ENCODE measurements around the gene S100A7.

Gene S100A7

DNA sequence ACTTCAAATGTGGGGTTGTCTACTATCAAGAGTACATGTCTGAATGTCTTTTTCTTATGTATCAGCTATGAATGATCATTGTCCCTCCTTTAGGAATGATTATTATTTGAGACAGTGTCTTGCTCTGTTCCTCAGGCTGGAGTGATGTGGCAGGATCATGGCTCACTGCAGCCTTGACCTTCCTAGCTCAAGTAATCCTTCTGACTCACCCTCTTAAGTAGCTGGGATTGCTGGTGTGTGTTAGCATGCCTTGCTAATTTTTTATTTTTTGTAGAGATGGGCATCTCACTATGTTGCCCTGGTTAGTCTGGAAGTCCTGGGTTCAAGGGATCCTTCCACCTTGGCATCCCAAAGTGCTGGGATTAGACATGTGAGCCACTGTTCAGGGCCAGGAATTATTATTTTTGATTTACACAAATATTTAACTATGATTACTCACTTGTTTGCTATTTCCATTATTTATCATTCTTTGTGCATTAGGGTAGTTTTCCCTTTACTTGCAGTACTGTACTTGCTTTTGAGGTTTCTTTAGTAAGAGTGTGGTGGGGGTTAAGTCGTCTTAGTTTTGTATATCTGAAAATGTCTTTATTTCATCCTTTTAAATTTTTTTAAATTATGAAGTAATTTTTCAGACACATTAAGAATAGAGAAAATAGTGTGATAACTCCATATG, 12.8 kb downstream of the S100A7 start:
- H3K36me3 Mint-ChIP-seq, result no peaks in the 10 kb centered on the region
- ATAC-seq, result no peak
- no peaks in the 10 kb centered on the region for H3K9me3 Mint-ChIP-seq
- H3K4me1 Mint-ChIP-seq, result no peaks in the 10 kb centered on the region
- H3K27me3 Mint-ChIP-seq, result peaks cover 74% of the 10 kb centered on the region
- no peak overlapping the region for H3K4me3 Mint-ChIP-seq
- H3K27ac Mint-ChIP-seq, result no peak overlapping the region

DNA sequence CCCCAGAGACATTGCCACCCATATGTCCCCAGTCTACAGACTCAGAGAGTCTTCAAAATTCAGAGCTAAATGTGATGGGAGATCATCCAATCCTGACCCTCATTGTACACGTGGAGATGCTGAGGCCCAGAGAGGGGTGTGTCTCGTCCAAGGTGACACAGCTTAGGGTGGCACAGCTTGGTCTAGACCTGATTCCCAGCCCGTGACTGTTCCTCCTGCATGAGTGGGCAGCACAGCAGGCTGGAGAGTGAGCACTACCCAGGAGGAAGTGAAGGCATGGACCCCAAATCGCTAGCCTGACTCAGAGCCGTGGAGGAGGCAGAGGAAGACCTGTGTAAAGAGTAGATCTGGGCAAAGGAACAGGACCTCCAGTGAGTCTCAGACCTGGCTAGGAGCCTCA, 16.4 kb downstream of the S100A7 start:
- no peaks in the 10 kb centered on the region for H3K36me3 Mint-ChIP-seq
- no peak overlapping the region for H3K4me3 Mint-ChIP-seq
- H3K27me3 Mint-ChIP-seq, result peaks cover 73% of the 10 kb centered on the region
- no peaks in the 10 kb centered on the region for H3K9me3 Mint-ChIP-seq
- no peak overlapping the region for H3K27ac Mint-ChIP-seq
- H3K4me1 Mint-ChIP-seq, result no peaks in the 10 kb centered on the region
- ATAC-seq, result no peak

DNA sequence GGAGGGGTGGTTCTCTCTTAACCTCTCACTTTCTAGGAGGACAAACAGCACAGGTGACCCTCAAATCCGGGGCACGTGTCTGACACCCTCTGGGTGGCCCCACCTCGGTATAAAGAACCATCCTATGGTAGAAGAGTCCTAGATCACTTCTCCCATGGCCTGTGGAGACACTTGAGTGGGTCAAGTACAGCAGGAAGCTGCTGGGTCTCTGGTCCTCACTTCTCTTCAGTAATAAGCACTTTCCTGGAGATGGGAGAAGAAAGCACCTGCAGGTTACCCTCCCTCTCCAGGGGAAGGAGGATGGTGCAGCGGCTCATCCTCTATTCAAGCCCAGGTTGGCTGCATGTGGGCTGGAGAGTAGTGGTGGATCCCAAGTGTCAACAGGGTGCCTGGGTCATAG, 17.0 kb downstream of the S100A7 start:
- ATAC-seq, result no peak
- Mint-ChIP-seq H3K36me3 (no peaks in the 10 kb centered on the region), H3K4me3 (no peak overlapping the region), H3K27ac (no peak overlapping the region), H3K27me3 (peaks cover 67% of the 10 kb centered on the region), H3K9me3 (no peaks in the 10 kb centered on the region), H3K4me1 (no peaks in the 10 kb centered on the region)

DNA sequence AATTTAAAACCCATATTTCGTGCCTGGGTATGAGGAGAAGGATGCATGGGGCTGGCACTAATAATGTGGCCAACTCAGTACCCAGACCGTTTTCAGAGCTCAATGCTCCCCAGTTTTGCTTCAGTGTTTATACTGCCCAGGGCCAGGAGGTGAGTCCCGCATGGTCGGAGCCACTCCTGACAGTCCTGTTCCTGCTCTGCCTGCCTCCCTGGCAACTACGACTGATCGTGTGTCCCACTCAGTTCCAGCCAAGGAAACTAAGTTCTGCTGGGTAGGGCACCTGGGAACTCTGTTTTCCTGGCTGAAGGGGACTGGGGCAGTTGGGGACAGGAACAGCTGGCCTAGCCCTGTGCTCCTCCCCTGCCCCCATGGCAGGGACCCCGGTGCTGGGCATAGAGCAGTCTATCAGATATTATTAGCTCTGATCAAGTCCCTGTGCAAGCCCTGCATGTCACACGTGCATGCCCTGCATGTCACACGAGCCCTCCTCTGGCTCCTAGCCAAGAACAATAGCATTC, 19.2 kb downstream of the S100A7 start:
- Mint-ChIP-seq H3K36me3 (no peaks in the 10 kb centered on the region), H3K9me3 (no peaks in the 10 kb centered on the region), H3K27me3 (peaks cover 59% of the 10 kb centered on the region), H3K27ac (no peak overlapping the region), H3K4me1 (no peaks in the 10 kb centered on the region), H3K4me3 (no peak overlapping the region)
- no peak for ATAC-seq

DNA sequence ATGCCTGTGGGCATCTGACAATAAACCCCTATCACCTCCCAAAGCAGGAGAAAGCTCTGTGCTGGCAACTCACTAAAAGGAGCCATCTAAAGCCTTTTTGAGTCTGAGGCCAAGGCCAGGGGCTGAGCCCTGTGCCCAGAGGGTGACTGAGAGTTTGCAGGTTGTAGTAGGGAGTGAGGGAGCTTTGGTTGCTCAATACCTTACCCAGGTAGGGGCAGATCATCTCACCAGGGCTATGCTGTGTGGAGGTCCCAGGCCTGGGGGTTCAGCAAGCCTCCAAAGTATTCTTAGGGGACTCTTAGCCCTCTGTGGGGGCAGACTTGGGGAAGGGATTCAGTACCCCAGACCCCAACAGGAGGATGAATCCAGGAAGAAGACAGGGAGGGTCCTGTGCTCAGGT, 21.2 kb downstream of the S100A7 start:
- ATAC-seq, result no peak
- Mint-ChIP-seq H3K36me3 (no peaks in the 10 kb centered on the region), H3K4me3 (no peak overlapping the region), H3K27ac (no peak overlapping the region), H3K4me1 (no peaks in the 10 kb centered on the region), H3K27me3 (peaks cover 48% of the 10 kb centered on the region), H3K9me3 (no peaks in the 10 kb centered on the region)

DNA sequence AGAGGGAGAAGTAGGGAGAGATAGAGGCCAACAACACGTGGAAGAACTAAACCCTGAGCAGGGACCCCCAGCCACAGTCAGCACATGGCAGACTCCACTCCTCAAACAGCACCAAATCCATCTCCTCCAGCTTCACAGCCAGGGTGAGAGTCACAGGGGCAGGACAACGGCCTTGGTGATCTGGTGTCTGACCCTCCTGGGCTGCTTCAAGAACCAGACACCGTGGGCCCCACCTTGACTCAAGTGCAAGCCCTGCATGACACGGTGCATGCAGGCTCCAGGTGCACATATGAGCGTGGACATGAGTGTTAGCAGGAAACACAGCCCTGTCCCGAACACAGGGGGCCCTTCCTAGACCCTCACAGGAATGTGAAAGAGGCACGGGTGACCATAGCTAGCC, 21.9 kb downstream of the S100A7 start:
- no peak for ATAC-seq
- no peak overlapping the region for H3K27ac Mint-ChIP-seq

DNA sequence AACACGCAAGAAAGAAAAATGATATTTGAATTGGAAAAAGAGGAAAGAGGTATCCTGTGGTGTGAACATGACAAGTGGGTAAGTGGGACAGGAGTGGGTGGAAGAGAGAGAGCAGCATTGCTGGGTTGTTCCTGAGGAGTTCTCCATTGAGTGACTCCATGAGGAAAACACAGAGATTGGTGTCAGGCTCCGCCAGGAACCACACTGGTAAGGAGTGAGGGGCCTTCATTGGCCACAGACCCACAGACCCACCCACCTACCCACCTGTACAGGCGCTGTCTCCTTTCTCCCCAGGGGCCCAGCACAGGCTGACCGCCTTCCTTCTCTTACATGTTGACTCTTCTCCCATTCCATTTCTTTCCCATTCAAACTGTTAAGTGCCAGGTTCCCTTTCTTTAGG, 23.2 kb downstream of the S100A7 start:
- Mint-ChIP-seq H3K4me1 (no peaks in the 10 kb centered on the region), H3K36me3 (no peaks in the 10 kb centered on the region), H3K27me3 (peaks cover 35% of the 10 kb centered on the region), H3K9me3 (no peaks in the 10 kb centered on the region), H3K27ac (no peak overlapping the region), H3K4me3 (no peak overlapping the region)
- no peak for ATAC-seq

More for the DNA sequence above, 21.9 kb downstream of the S100A7 start:
- no peaks in the 10 kb centered on the region for H3K4me1 Mint-ChIP-seq
- H3K36me3 Mint-ChIP-seq, result no peaks in the 10 kb centered on the region
- H3K9me3 Mint-ChIP-seq, result no peaks in the 10 kb centered on the region
- peaks cover 41% of the 10 kb centered on the region for H3K27me3 Mint-ChIP-seq
- no peak overlapping the region for H3K4me3 Mint-ChIP-seq

DNA sequence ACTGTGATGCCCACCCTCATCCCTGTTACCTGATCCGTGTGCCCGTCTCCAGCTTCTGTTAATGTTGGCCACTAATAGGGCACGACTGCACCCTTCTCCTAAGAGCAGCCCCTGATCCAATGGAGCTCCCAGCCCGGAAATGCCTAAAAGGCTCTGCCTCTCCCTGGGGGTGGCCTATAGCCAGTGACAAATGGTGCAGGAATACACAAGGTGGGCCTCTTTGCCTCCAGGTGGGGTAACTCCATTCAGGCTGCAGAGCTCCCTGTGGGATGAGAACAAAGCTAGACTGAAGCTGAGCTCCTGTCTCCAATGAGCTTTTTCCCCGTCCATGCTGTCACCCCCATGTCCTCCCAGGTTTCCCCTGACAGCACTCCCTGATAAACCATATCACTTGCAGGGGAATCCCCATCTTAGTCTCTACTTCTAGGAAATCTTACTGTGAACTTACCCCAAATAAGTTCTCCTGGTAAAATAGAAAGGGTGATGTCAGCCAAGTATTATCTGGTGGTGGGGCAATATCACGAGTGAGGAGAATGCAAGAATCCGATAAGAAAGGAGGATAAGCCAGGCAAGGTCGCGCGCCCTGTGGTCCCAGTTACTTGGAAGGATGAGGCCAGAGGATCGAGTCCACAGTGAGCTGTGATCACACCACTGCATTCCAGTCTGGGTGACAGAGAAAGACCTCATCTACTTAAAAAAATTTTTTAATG, 25.6 kb downstream of the S100A7 start:
- Mint-ChIP-seq H3K4me3 (no peak overlapping the region), H3K4me1 (no peaks in the 10 kb centered on the region), H3K9me3 (no peaks in the 10 kb centered on the region), H3K27me3 (peaks cover 24% of the 10 kb centered on the region), H3K27ac (no peak overlapping the region), H3K36me3 (no peaks in the 10 kb centered on the region)
- no peak for ATAC-seq

DNA sequence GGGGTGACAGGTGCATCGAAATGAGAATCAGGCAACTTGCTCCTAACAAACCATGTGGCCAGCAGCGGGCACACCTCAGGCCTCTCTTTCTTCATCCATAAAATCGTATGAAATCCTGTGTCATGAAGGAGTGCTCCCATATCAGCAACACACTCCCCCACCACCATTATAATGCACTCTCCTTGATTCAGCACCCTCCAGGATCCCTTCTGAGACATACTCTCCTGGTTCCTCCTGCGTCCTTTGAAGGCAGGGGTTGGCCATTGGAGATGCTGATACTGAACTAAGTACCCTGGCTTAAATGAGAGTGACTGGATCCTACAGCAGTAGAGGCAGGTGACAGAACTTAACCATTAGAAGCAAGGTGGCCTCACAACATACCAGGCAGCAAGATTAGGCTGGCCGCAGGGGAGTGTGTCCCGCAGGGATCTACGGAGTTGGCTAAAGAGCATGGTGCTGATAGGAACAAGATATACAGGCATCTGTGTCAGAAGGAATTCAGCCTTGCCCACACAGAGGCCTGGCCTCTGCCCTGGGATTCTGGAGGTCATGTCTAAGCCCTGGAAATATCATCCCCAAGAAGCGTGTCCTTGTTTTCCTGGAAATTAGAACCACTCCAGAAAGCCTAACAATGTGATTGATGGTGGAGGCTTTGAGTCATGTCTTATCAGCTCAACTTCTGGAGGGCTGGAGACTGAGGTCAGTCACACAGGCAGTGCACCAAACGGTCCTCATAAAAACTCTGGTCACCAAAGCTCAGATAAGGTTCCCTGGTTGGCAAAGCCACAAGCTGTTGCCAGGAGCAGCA, 27.4 kb downstream of the S100A7 start:
- H3K4me1 Mint-ChIP-seq, result no peaks in the 10 kb centered on the region
- ATAC-seq, result no peak
- no peak overlapping the region for H3K27ac Mint-ChIP-seq
- H3K9me3 Mint-ChIP-seq, result no peaks in the 10 kb centered on the region
- H3K36me3 Mint-ChIP-seq, result no peaks in the 10 kb centered on the region
- peaks cover 40% of the 10 kb centered on the region for H3K27me3 Mint-ChIP-seq
- no peak overlapping the region for H3K4me3 Mint-ChIP-seq

DNA sequence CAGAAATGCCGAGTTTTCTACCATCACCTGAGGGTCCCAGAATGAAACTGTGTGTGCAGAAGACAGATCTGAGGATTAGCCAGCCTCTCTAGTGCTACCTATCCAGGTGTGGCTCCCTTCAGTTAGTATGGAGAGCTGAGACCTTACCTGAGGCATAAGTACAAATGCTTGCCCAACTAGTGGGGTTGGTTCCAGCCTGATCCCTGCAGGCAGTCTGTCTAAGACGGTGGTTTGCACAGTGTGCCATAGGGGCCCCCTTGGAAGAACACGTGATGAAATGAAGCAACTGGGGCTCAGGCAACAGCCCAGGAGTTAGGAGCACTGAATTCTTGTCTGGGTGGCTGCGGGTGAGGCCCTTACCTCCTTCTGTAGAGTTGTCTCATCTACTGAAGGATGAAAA, 28.5 kb downstream of the S100A7 start:
- no peak for ATAC-seq
- H3K4me3 Mint-ChIP-seq, result no peak overlapping the region
- H3K27me3 Mint-ChIP-seq, result peaks cover 41% of the 10 kb centered on the region
- no peaks in the 10 kb centered on the region for H3K9me3 Mint-ChIP-seq
- no peaks in the 10 kb centered on the region for H3K36me3 Mint-ChIP-seq
- no peaks in the 10 kb centered on the region for H3K4me1 Mint-ChIP-seq
- H3K27ac Mint-ChIP-seq, result no peak overlapping the region

DNA sequence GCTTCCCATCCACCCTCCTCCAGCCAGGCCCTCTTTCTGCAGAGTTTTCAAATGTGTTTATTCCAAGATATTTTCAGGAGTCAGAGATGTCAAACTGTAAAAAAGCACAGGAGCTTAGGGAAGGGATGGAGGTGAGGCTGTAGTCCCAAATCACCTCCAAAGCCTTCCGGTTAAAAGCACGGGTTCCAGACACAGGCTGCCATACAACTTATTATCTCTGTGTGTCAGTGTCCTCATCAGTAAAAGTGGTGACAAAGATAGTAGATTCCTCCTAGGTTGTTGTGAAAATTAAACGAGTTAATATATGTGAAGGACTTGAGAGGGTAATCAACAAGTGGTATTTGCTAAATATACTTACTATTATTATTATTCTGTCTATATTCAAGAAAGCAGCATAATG, 29.0 kb downstream of the S100A7 start:
- H3K27me3 Mint-ChIP-seq, result peaks cover 43% of the 10 kb centered on the region
- no peaks in the 10 kb centered on the region for H3K36me3 Mint-ChIP-seq
- H3K27ac Mint-ChIP-seq, result no peak overlapping the region
- no peaks in the 10 kb centered on the region for H3K9me3 Mint-ChIP-seq
- H3K4me1 Mint-ChIP-seq, result no peaks in the 10 kb centered on the region
- ATAC-seq, result no peak
- no peak overlapping the region for H3K4me3 Mint-ChIP-seq

DNA sequence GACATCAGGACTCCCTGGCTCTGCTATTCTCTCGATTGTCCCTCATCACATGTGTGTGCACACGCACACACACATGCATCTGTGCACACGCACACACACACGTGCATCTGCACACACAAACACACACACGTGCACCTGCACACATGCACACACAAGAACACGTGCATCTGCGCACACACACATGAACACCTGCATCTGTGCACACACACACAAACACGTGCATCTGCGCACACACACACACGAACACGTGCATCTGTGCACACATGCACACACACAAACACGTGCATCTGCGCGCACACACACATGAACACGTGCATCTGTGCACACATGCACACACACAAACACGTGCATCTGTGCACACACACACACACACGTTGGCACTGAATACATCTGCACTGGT, 29.4 kb downstream of the S100A7 start:
- Mint-ChIP-seq H3K9me3 (no peaks in the 10 kb centered on the region), H3K27me3 (peaks cover 43% of the 10 kb centered on the region), H3K4me1 (no peaks in the 10 kb centered on the region), H3K36me3 (no peaks in the 10 kb centered on the region), H3K27ac (no peak overlapping the region), H3K4me3 (no peak overlapping the region)
- ATAC-seq, result no peak

DNA sequence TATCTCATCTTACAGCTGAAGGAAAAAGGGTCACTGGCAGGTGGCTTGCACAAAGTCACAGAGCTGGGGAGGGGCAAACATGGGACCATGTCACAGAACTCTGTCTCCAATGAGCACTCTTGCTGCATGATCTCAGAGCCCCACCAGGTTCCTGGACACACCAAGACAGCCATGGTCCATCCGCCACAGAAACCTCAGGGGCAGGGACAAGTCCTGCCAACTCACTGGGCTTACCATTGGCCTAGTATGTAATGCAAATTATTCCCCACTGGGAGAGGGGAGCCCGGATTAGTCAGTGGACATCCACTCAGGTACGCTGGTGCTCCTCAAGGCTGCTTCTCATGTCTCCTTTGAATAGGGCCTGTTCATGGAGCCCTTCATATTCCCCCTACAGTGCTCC, 29.9 kb downstream of the S100A7 start:
- no peaks in the 10 kb centered on the region for H3K36me3 Mint-ChIP-seq
- H3K4me1 Mint-ChIP-seq, result no peaks in the 10 kb centered on the region
- H3K9me3 Mint-ChIP-seq, result no peaks in the 10 kb centered on the region
- no peak for ATAC-seq
- no peak overlapping the region for H3K4me3 Mint-ChIP-seq
- H3K27ac Mint-ChIP-seq, result no peak overlapping the region
- peaks cover 43% of the 10 kb centered on the region for H3K27me3 Mint-ChIP-seq

DNA sequence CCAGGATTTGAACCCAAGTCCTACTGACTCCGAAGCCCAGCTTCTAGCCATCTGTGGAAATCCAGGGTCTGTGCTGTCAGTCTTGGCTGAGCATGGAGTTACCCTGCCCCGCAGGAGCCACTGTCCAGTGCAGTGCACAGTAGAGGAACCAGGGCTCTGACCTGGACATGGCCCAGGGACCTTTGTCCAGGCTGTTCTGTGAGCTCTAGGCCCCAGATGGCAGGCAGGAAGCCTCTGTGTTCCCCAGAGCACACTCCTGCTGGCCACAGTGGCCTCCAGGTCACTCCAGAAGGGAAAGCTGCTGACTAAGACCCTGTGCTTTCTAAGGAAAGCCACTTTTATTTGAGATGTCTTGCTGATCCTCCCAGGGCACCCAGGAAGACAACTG, 30.3 kb downstream of the S100A7 start:
- no peaks in the 10 kb centered on the region for H3K9me3 Mint-ChIP-seq
- H3K27me3 Mint-ChIP-seq, result peaks cover 46% of the 10 kb centered on the region
- no peak overlapping the region for H3K4me3 Mint-ChIP-seq
- no peaks in the 10 kb centered on the region for H3K36me3 Mint-ChIP-seq
- no peak overlapping the region for H3K27ac Mint-ChIP-seq
- H3K4me1 Mint-ChIP-seq, result no peaks in the 10 kb centered on the region
- ATAC-seq, result no peak

DNA sequence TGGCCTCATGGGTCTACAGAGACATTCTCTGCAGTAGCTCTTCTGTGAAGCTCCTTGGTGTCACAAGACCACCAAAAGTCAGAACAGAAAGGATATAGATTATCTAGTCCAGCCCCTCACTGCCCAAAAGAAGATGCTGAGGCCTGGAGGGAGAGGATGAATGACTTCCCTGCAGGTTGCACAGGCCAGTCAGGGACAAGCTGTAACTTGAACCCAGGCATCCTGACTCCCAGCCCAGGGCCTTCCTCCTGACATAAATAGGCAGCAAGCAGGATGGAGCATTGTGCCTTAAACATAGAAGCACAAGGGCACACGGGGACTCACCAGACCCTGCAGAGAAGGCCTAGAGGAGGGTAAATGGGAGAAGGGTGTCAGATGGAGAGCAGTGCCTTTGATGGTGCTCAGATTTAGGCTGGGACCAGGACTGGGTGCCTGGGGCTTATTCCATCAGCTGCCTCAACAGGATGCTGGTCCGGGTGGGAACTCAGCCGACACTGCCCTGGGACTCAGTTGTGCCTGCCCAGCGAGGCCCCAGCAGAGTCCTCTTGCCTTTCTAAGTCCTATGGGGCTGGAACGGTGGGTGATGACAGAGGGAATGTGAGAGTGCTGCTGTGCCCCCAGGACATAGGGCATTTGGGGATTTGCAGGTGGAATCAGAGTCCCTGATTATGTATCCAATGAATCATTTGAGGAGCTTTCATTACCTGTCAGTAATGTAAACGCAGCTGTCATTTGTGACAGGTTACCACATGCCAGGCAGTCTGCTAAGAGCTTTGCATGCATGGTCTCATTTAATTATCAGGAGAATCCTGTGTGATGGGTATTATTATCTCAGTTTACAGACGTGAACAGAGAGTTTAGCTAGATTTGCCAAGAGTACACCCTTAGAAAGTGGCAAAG, 30.9 kb downstream of the S100A7 start:
- Mint-ChIP-seq H3K4me1 (no peaks in the 10 kb centered on the region), H3K9me3 (no peaks in the 10 kb centered on the region), H3K4me3 (no peak overlapping the region), H3K27me3 (peaks cover 52% of the 10 kb centered on the region), H3K27ac (no peak overlapping the region), H3K36me3 (no peaks in the 10 kb centered on the region)
- no peak for ATAC-seq
